ENCODE measurements around the gene SLC25A47. TPM values are rescaled to one million over a fixed set of nuclear protein-coding genes. Genes with fewer than 3 reads are reported as not detected.

SLC25A47 gene
- total RNA-seq, 1 donor from 2014 or later: not detected

DNA sequence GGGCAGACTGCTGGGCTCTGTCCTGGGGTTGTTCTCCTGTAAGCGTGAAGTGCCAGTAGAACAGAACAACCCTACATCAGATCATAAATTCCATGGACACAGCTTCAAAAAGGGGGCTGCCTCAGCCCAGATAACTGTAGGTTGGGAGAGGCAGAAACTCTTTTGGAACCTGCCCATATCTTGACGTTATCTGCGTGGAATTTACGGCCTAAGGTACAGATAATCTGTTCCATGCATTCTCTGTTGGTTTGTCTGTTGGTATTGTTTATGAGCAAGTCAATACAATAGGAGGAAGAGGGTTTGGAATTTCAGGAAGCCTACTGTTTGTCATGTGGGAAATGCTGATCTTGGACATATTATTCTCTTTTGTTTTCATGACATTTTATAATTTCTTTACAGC is 36.7 kb downstream of the SLC25A47 start:
- ATAC-seq (ENCODE audit: low read depth) (no peak), DNase-seq (no peak)
- H3K27ac Mint-ChIP-seq: no peak overlapping the region
- no peaks in the 10 kb centered on the region for H3K27me3 Mint-ChIP-seq
- no peak overlapping the region for H3K4me3 Mint-ChIP-seq
- ChIA-PET CTCF (no interaction called here), POLR2A (no interaction called here)
- peaks cover 86% of the 10 kb centered on the region for H3K36me3 Mint-ChIP-seq (ENCODE audit: low read depth)
- TF ChIP-seq, protein P1, sequence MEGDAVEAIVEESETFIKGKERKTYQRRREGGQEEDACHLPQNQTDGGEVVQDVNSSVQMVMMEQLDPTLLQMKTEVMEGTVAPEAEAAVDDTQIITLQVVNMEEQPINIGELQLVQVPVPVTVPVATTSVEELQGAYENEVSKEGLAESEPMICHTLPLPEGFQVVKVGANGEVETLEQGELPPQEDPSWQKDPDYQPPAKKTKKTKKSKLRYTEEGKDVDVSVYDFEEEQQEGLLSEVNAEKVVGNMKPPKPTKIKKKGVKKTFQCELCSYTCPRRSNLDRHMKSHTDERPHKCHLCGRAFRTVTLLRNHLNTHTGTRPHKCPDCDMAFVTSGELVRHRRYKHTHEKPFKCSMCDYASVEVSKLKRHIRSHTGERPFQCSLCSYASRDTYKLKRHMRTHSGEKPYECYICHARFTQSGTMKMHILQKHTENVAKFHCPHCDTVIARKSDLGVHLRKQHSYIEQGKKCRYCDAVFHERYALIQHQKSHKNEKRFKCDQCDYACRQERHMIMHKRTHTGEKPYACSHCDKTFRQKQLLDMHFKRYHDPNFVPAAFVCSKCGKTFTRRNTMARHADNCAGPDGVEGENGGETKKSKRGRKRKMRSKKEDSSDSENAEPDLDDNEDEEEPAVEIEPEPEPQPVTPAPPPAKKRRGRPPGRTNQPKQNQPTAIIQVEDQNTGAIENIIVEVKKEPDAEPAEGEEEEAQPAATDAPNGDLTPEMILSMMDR (IDR thresholded peaks at IDR 0.05): no peak
- intact Hi-C loops (cut with micrococcal nuclease): no loop called here
- no peaks in the 10 kb centered on the region for H3K4me1 Mint-ChIP-seq
- H3K9me3 Mint-ChIP-seq: no peaks in the 10 kb centered on the region

- H3K9me3 Mint-ChIP-seq: no peaks in the 10 kb centered on the region
- ATAC-seq (ENCODE audit: low read depth): no peak
- no peaks in the 10 kb centered on the region for H3K4me1 Mint-ChIP-seq
- H3K4me3 Mint-ChIP-seq: no peak overlapping the region
- H3K27me3 Mint-ChIP-seq: no peaks in the 10 kb centered on the region
- no peak for DNase-seq
- CTCF ChIA-PET: interaction anchor here (1.0 kb wide), 1 partner anchor 16 kb away, joined by 5 read pairs; no protein-coding TSS in a partner anchor
- intact Hi-C loops (cut with micrococcal nuclease): no loop called here
- no peak overlapping the region for H3K27ac Mint-ChIP-seq
- POLR2A ChIA-PET: interaction anchor here (0.6 to 1.1 kb wide), 2 partner anchors 13 to 305 kb away, joined by 3 to 13 read pairs; a partner anchor contains a TSS
- H3K36me3 Mint-ChIP-seq (ENCODE audit: low read depth): peaks cover 86% of the 10 kb centered on the region
- TF ChIP-seq, protein P1 (IDR thresholded peaks at IDR 0.05): no peak
Observed at GRCh38 chr14:100361626-100362025, 38.5 kb downstream of the SLC25A47 start.

DNA sequence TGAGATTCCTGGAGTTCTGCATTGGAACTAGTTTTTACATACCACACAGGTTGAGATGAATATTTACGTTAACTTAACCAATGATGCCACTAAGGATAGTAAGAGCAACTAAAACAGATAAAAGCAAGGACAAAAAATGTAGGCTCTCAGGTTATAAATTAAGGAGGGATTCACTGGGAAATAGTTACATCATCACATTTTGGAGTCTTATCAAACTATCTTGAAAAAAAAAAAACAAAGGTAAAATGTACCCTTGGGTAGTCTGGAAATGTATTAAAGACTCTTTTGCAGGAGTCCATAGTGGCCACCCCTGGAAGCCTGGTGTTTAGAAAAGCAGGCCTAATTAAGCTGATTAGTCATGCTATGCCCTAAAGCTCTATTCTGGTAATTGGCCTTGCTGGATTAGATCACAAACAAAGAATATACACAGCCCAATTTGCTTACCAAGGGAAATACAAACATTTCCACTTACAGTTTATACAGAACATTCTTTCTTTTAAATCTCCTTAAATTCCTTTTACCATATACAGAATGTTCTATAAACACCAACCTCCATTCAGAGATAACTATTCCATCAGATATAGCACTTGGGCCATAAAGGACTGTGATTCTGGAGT is 39.3 kb downstream of the SLC25A47 start:
- H3K27me3 Mint-ChIP-seq: no peaks in the 10 kb centered on the region
- POLR2A ChIA-PET: no interaction called here
- H3K4me1 Mint-ChIP-seq: no peaks in the 10 kb centered on the region
- TF ChIP-seq, protein P1 (IDR thresholded peaks at IDR 0.05): no peak
- H3K9me3 Mint-ChIP-seq: no peaks in the 10 kb centered on the region
- ATAC-seq (ENCODE audit: low read depth): no peak
- no peak for DNase-seq
- no peak overlapping the region for H3K4me3 Mint-ChIP-seq
- intact Hi-C loops (cut with micrococcal nuclease): no loop called here
- CTCF ChIA-PET: interaction anchor here (1.0 kb wide), 1 partner anchor 15 kb away, joined by 5 read pairs; no protein-coding TSS in a partner anchor
- H3K36me3 Mint-ChIP-seq (ENCODE audit: low read depth): peaks cover 86% of the 10 kb centered on the region
- no peak overlapping the region for H3K27ac Mint-ChIP-seq

- ChIA-PET POLR2A (no interaction called here), CTCF (interaction anchor here (0.9 kb wide), 1 partner anchor 22 kb away, joined by 3 read pairs; no protein-coding TSS in a partner anchor)
- Mint-ChIP-seq H3K4me3 (no peak overlapping the region), H3K9me3 (no peaks in the 10 kb centered on the region), H3K36me3 (ENCODE audit: low read depth) (peaks cover 87% of the 10 kb centered on the region), H3K27me3 (no peaks in the 10 kb centered on the region), H3K4me1 (no peaks in the 10 kb centered on the region), H3K27ac (no peak overlapping the region)
- ATAC-seq (ENCODE audit: low read depth): no peak
- intact Hi-C loops (cut with micrococcal nuclease): no loop called here
- TF ChIP-seq, protein P1 (IDR thresholded peaks at IDR 0.05): no peak
- no peak for DNase-seq
Observed at GRCh38 chr14:100363053-100363452, 39.9 kb downstream of the SLC25A47 start.

GRCh38 chr14:100364403-100364802 is 41.3 kb downstream of the SLC25A47 start:
- TF ChIP-seq, protein P1 (IDR thresholded peaks at IDR 0.05): no peak
- H3K9me3 Mint-ChIP-seq: no peaks in the 10 kb centered on the region
- no peaks in the 10 kb centered on the region for H3K27me3 Mint-ChIP-seq
- H3K4me1 Mint-ChIP-seq: no peaks in the 10 kb centered on the region
- ChIA-PET POLR2A (no interaction called here), CTCF (no interaction called here)
- H3K36me3 Mint-ChIP-seq (ENCODE audit: low read depth): peaks cover 85% of the 10 kb centered on the region
- ATAC-seq (ENCODE audit: low read depth) (no peak), DNase-seq (no peak)
- intact Hi-C loops (cut with micrococcal nuclease): no loop called here
- H3K4me3 Mint-ChIP-seq: no peak overlapping the region
- H3K27ac Mint-ChIP-seq: no peak overlapping the region

Data from activated B cell treated with CpG ODN at 0.5 μM for 24 hours (primary cell).